HG03439 (cell line): Measurements from ENCODE around the gene CDKAL1.
"Not testable (repeated sequence)": the region's sequence is repeated elsewhere in the genome, so short reads cannot be mapped to it uniquely, and the experiment has no call there.

ENCODE experiments used
- ATAC-seq: cut with Tn5 transposase; IDR thresholded peaks from one replicate; pipeline ENCODE4 v1.9.1; 2021; ENCODE audit warnings: mild to moderate bottlenecking, moderate library complexity; ENCODE audit not compliant: unreplicated experiment

CDKAL1 gene

GRCh38 chr6:20549398-20549797 lies 15.1 kb downstream of the CDKAL1 start:
- not testable (repeated sequence) for ATAC-seq

- ATAC-seq: no peak
Observed at GRCh38 chr6:20554326-20554725, 20.1 kb downstream of the CDKAL1 start.

GRCh38 chr6:20554817-20555216 lies 20.6 kb downstream of the CDKAL1 start:
- no peak for ATAC-seq

- ATAC-seq: no peak
Observed at GRCh38 chr6:20559924-20560551, 25.8 kb downstream of the CDKAL1 start.

- ATAC-seq: no peak
Observed at GRCh38 chr6:20563377-20563776, 29.1 kb downstream of the CDKAL1 start.

- ATAC-seq: no peak
Observed at GRCh38 chr6:20564269-20564668, 30.0 kb downstream of the CDKAL1 start.

GRCh38 chr6:20564777-20565176 lies 30.5 kb downstream of the CDKAL1 start:
- ATAC-seq: no peak

GRCh38 chr6:20565342-20565741 lies 31.1 kb downstream of the CDKAL1 start:
- ATAC-seq: no peak

GRCh38 chr6:20566109-20566508 lies 31.9 kb downstream of the CDKAL1 start:
- ATAC-seq: no peak

GRCh38 chr6:20569000-20569610 lies 34.8 kb downstream of the CDKAL1 start:
- no peak for ATAC-seq

GRCh38 chr6:20571261-20571660 lies 37.0 kb downstream of the CDKAL1 start:
- no peak for ATAC-seq

- no peak for ATAC-seq
Observed at GRCh38 chr6:20572288-20572687, 38.0 kb downstream of the CDKAL1 start.

- no peak for ATAC-seq
Observed at GRCh38 chr6:20572940-20573339, 38.7 kb downstream of the CDKAL1 start.

- no peak for ATAC-seq
Observed at GRCh38 chr6:20574355-20574754, 40.1 kb downstream of the CDKAL1 start.

- ATAC-seq: no peak
Observed at GRCh38 chr6:20575125-20575524, 40.9 kb downstream of the CDKAL1 start.

GRCh38 chr6:20575704-20576451 lies 41.6 kb downstream of the CDKAL1 start:
- ATAC-seq: no peak

- ATAC-seq: no peak
Observed at GRCh38 chr6:20577173-20577688, 43.0 kb downstream of the CDKAL1 start.

- ATAC-seq: no peak
Observed at GRCh38 chr6:20581070-20581469, 46.8 kb downstream of the CDKAL1 start.

- no peak for ATAC-seq
Observed at GRCh38 chr6:20582586-20583443, 48.6 kb downstream of the CDKAL1 start.

- ATAC-seq: no peak
Observed at GRCh38 chr6:20583444-20583800, 49.2 kb downstream of the CDKAL1 start.

GRCh38 chr6:20584100-20584731 lies 50.0 kb downstream of the CDKAL1 start:
- no peak for ATAC-seq
